PC-9 (cell line): ENCODE results near the gene MPND. TPM values are rescaled to one million over a fixed set of nuclear protein-coding genes. Genes with fewer than 3 reads are reported as not detected.

Experiments
- BruUV-seq: library from RNA; stranded (reverse); fragments of 400-500 nt; replicated peaks from 2 replicates; lab custom pipeline; 2021; lab: Mats Ljungman, UMichigan
- CTCF ChIA-PET: fragments of 300-600 bp; sonication (Branson Sonifier 250); formaldehyde crosslinking; loops from one replicate; lab custom pipeline; 2022; ENCODE audit warnings: antibody characterized with exemption; lab: Charles Lee
- POLR2A ChIA-PET: fragments of 300-600 bp; sonication (Branson Sonifier 250); formaldehyde crosslinking; loops from one replicate; lab custom pipeline; 2022; ENCODE audit warnings: antibody characterized with exemption; ENCODE audit not compliant: unreplicated experiment; lab: Charles Lee
- DNase-seq, 2 experiments: peaks; one replicate each; pipeline versions ENCODE4 v3.0.0 to v3.0.0-alpha.2; 2015 to 2022; ENCODE audit warnings: mixed read lengths in 1 of 2
- H2AFZ ChIP-seq: fragments of 200-600 bp; sonication (generic); 2 replicates; pipeline ENCODE4 v1.8.1; 2017; ENCODE audit warnings: antibody characterized with exemption
- H3F3A ChIP-seq: fragments of 200-600 bp; sonication (generic); 2 replicates; pipeline ENCODE4 v1.8.1; 2017; ENCODE audit warnings: antibody characterized with exemption, mild to moderate bottlenecking, low read depth; ENCODE audit not compliant: insufficient read depth
- H3K27ac ChIP-seq: fragments of 200-600 bp; sonication (generic); 2 replicates; pipeline ENCODE4 v1.6.1; 2016; ENCODE audit warnings: mixed run types
- H3K27me3 ChIP-seq: fragments of 200-600 bp; sonication (generic); 2 replicates; pipeline ENCODE4 v1.6.1; 2016; ENCODE audit warnings: low read depth, mixed run types; ENCODE audit not compliant: insufficient read depth
- H3K36me3 ChIP-seq: fragments of 200-600 bp; sonication (generic); 2 replicates; pipeline ENCODE4 v1.6.1; 2016; ENCODE audit warnings: low read depth, mixed run types
- H3K4me1 ChIP-seq: fragments of 200-600 bp; sonication (generic); replicated peaks from 2 replicates; pipeline ENCODE4 v1.6.1; 2016; ENCODE audit warnings: mixed run types; ENCODE audit not compliant: insufficient read depth
- H3K4me2 ChIP-seq: fragments of 200-600 bp; sonication (generic); 2 replicates; pipeline ENCODE4 v1.6.1; 2017; ENCODE audit warnings: mixed run types
- H3K4me3 ChIP-seq: fragments of 200-600 bp; sonication (generic); 2 replicates; pipeline ENCODE4 v1.6.1; 2016; ENCODE audit warnings: mixed run types
- H3K79me2 ChIP-seq: fragments of 200-600 bp; sonication (generic); 2 replicates; pipeline ENCODE4 v1.6.1; 2017; ENCODE audit warnings: low read depth, mixed run types
- H3K9me2 ChIP-seq: fragments of 200-600 bp; sonication (generic); 2 replicates; pipeline ENCODE4 v1.8.1; 2017; ENCODE audit warnings: mild to moderate bottlenecking; ENCODE audit not compliant: insufficient read depth
- H3K9me3 ChIP-seq: fragments of 200-600 bp; sonication (generic); 2 replicates; pipeline ENCODE4 v1.8.1; 2016; ENCODE audit warnings: low read depth; ENCODE audit not compliant: insufficient read depth
- H4K20me1 ChIP-seq: fragments of 200-600 bp; sonication (generic); 2 replicates; pipeline ENCODE4 v1.8.1; 2017; ENCODE audit not compliant: insufficient read depth
- CTCF ChIP-seq: fragments of 200-600 bp; sonication (generic); conservative IDR thresholded peaks from 2 replicates; pipeline ENCODE4 v1.6.1; 2017; ENCODE audit warnings: mixed run types, antibody characterized with exemption, mild to moderate bottlenecking, moderate library complexity
- EZH2 ChIP-seq: fragments of 200-600 bp; sonication (generic); IDR thresholded peaks from 2 replicates; pipeline ENCODE4 v1.8.0; 2017; ENCODE audit warnings: antibody characterized with exemption, low read depth
- intact Hi-C: fragments of 100-400 bp; cut with micrococcal nuclease; formaldehyde crosslinking; loops from one replicate; pipeline ENCODE4 v1.10.0; 2022; ENCODE audit not compliant: unreplicated experiment
- total RNA-seq: library from RNA; stranded (reverse); gene quantifications from 2 replicates; pipeline ENCODE4 v1.2.3, GENCODE V29; 2021

The MPND gene
- total RNA-seq, 1 experiment from 2014 or later: 12.6 TPM

GRCh38 chr19:4402171-4403004, 59.0 kb downstream of the MPND start, which contains the start of gene CHAF1A:
TSS of gene CHAF1A (plus strand) at chr19:4402640. CDS start at chr19:4402763, 123 bp downstream.
- H3K9me3 ChIP-seq: no peaks in the 10 kb centered on the region
- H3K27me3 ChIP-seq: no peaks in the 10 kb centered on the region
- TF ChIP-seq EZH2: no peak
- no peak for TF ChIP-seq CTCF
- POLR2A ChIA-PET: interaction anchor here (0.5 to 0.7 kb wide), 5 partner anchors 14 to 857 kb away, joined by 3 to 7 read pairs (median 4); no protein-coding TSS in a partner anchor
- peaks cover 8% of the 10 kb centered on the region; the same call in 1 of the 2 replicates for H4K20me1 ChIP-seq
- H3F3A ChIP-seq: 0 out of 2 replicates have a peak, but pooled peaks cover 6% of the 10 kb centered on the region
- no TSS peak for BruUV-seq
- peaks cover 20% of the 10 kb centered on the region for H3K4me1 ChIP-seq
- DNase-seq: peak; percentile 96 to 97
- peak within 1 kb of the TSS; percentile 81 for H2AFZ ChIP-seq
- CTCF ChIA-PET: interaction anchor here (0.6 to 1.5 kb wide), 3 partner anchors 26 to 87 kb away, joined by 3 to 9 read pairs (median 3); no protein-coding TSS in a partner anchor
- no peaks in the 10 kb centered on the region for H3K9me2 ChIP-seq
- no peaks in the 10 kb centered on the region for H3K36me3 ChIP-seq
- peak within 1 kb of the TSS; percentile 61 for H3K27ac ChIP-seq
- intact Hi-C loops: loop anchor here (1.0 to 2.0 kb wide), 2 partner anchors 60 to 155 kb away; partner anchors contain the start of genes MPND and YJU2
- peak within 1 kb of the TSS; percentile 86 for H3K4me3 ChIP-seq
- peak within 1 kb of the TSS; percentile 96 for H3K4me2 ChIP-seq
- H3K79me2 ChIP-seq: peaks cover 67% of the 10 kb centered on the region

GRCh38 chr19:4403005-4403761, 59.8 kb downstream of the MPND start:
- Histone ChIP-seq H3K4me3 (peak overlapping the region; percentile 86), H2AFZ (peak overlapping the region; percentile 81), H3K9me3 (no peaks in the 10 kb centered on the region), H3K27ac (no peak overlapping the region), H3K79me2 (peaks cover 59% of the 10 kb centered on the region), H3K4me1 (peaks cover 20% of the 10 kb centered on the region), H3F3A (0 out of 2 replicates have a peak, but pooled peaks cover 6% of the 10 kb centered on the region), H4K20me1 (peaks cover 8% of the 10 kb centered on the region; the same call in 1 of the 2 replicates), H3K9me2 (no peaks in the 10 kb centered on the region), H3K27me3 (no peaks in the 10 kb centered on the region), H3K36me3 (no peaks in the 10 kb centered on the region), H3K4me2 (peak overlapping the region; percentile 84)
- ChIA-PET POLR2A (no interaction called here), CTCF (no interaction called here)
- intact Hi-C loops: loop anchor here (2.0 kb wide), 1 partner anchor 60 kb away; the partner anchor contains the start of gene MPND
- TF ChIP-seq CTCF (no peak), EZH2 (no peak)
- BruUV-seq: no TSS peak
- DNase-seq: no peak

- Histone ChIP-seq H3K9me3 (no peaks in the 10 kb centered on the region), H3K27ac (no peak overlapping the region), H3K9me2 (no peaks in the 10 kb centered on the region), H3K4me2 (no peak overlapping the region), H3K4me3 (no peak overlapping the region), H3K36me3 (no peaks in the 10 kb centered on the region), H3K79me2 (peaks cover 42% of the 10 kb centered on the region), H4K20me1 (no peaks in the 10 kb centered on the region), H3F3A (0 out of 2 replicates have a peak, but pooled peaks cover 6% of the 10 kb centered on the region), H3K4me1 (peaks cover 16% of the 10 kb centered on the region), H2AFZ (no peak overlapping the region), H3K27me3 (no peaks in the 10 kb centered on the region)
- TF ChIP-seq CTCF (no peak), EZH2 (no peak)
- ChIA-PET POLR2A (interaction anchor here (0.6 kb wide), 1 partner anchor 122 kb away, joined by 7 read pairs; no protein-coding TSS in a partner anchor), CTCF (no interaction called here)
- no TSS peak for BruUV-seq
- DNase-seq: no peak
- intact Hi-C loops: no loop called here
These were observed 62.6 kb downstream of the MPND start for GRCh38 chr19:4405977-4406376.
